GM12878 (cell line): ENCODE measurements around the gene KIF18A. TPM values are rescaled to one million over a fixed set of nuclear protein-coding genes. Genes with fewer than 3 reads are reported as not detected.

Source experiments
- ATAC-seq: fragments of 200-7000 bp; cut with Tn5 transposase; 3 replicates; pipeline ENCODE4 v1.9.1; 2020; ENCODE audit warnings: mild to moderate bottlenecking, moderate library complexity
- BruUV-seq: library from RNA; stranded (reverse); fragments of 400-500 nt; replicated peaks from 2 replicates; lab custom pipeline; 2021; lab: Mats Ljungman, UMichigan
- CTCF ChIA-PET: fragments of 300-600 bp; sonication (Branson Sonifier 250); formaldehyde crosslinking; extraction: SDS; loops from one replicate; lab custom pipeline; 2021; ENCODE audit warnings: inconsistent platforms; lab: Yijun Ruan, JAX
- POLR2A ChIA-PET: fragments of 350-600 bp; formaldehyde crosslinking; extraction: SDS; loops from one replicate; lab custom pipeline; 2021; ENCODE audit warnings: inconsistent platforms; lab: Charles Lee
- RAD21 ChIA-PET: fragments of 300-600 bp; sonication (Branson Sonifier 250); formaldehyde crosslinking; loops from one replicate; lab custom pipeline; 2023; ENCODE audit warnings: antibody characterized with exemption; ENCODE audit not compliant: unreplicated experiment; lab: Charles Lee
- SMC1A ChIA-PET: fragments of 300-600 bp; sonication (Branson Sonifier 250); formaldehyde crosslinking; loops from one replicate; lab custom pipeline; 2023; ENCODE audit not compliant: unreplicated experiment, uncharacterized antibody; lab: Charles Lee
- DNase-seq: peaks from one replicate; pipeline ENCODE4 v3.0.0-alpha.2; 2011; ENCODE audit warnings: low read depth, low spot score
- FAIRE-seq: peaks from 3 replicates; lab custom pipeline; 2011; peaks lifted over from hg19 to GRCh38; lab: Jason Lieb, UNC
- H2AFZ ChIP-seq: 2 replicates; pipeline ENCODE4 v1.6.0; 2011; ENCODE audit warnings: low read depth, low read length, control low read depth; ENCODE audit not compliant: control insufficient read depth
- H3K27ac ChIP-seq: 2 replicates; pipeline ENCODE4 v1.5.1; 2011; ENCODE audit warnings: control low read depth; ENCODE audit not compliant: control insufficient read depth, insufficient read depth
- H3K27me3 ChIP-seq, 2 experiments: replicated peaks in 1 of 2; 2 replicates each; pipeline versions ENCODE4 v1.6.0 to v1.6.1; 2011; ENCODE audit warnings: low read length in 1 of 2; ENCODE audit not compliant: control insufficient read depth in 2 of 2, insufficient read depth in 2 of 2
- H3K36me3 ChIP-seq, 2 experiments: 2 replicates each; pipeline ENCODE4 v1.5.1; 2011; ENCODE audit warnings: low read length in 1 of 2; ENCODE audit not compliant: control insufficient read depth in 2 of 2, insufficient read depth in 2 of 2
- H3K4me1 ChIP-seq: 2 replicates; pipeline ENCODE4 v1.6.1; 2011; ENCODE audit warnings: mild to moderate bottlenecking, low read length, moderate library complexity, mixed read lengths; ENCODE audit not compliant: control insufficient read depth, insufficient read depth
- H3K4me2 ChIP-seq: 2 replicates; pipeline ENCODE4 v1.6.0; 2011; ENCODE audit warnings: control low read depth; ENCODE audit not compliant: control insufficient read depth, insufficient read depth
- H3K4me3 ChIP-seq: fragments of 200-600 bp; sonication (generic); 2 replicates; pipeline ENCODE4 v1.5.1; 2016
- H3K79me2 ChIP-seq: 2 replicates; pipeline ENCODE4 v1.6.0; 2011; ENCODE audit warnings: low read length; ENCODE audit not compliant: control insufficient read depth, insufficient read depth
- H3K9ac ChIP-seq: 2 replicates; pipeline ENCODE4 v1.8.0; 2011; ENCODE audit warnings: low read length, control low read depth, mixed read lengths; ENCODE audit not compliant: control insufficient read depth, insufficient read depth
- H3K9me3 ChIP-seq: replicated peaks from 3 replicates; pipeline ENCODE4 v1.5.1; 2011; ENCODE audit warnings: mild to moderate bottlenecking, low read length; ENCODE audit not compliant: control insufficient read depth, insufficient read depth
- H4K20me1 ChIP-seq: 2 replicates; pipeline ENCODE4 v1.6.0; 2011; ENCODE audit not compliant: control insufficient read depth, insufficient read depth
- CBX5 ChIP-seq: sonication (generic); IDR thresholded peaks from 2 replicates; pipeline ENCODE4 v1.6.1; 2016; ENCODE audit warnings: low read depth, moderate library complexity, mild to moderate bottlenecking, inconsistent platforms
- DPF2 ChIP-seq: fragments of 450-650 bp; IDR thresholded peaks from 2 replicates; pipeline ENCODE4 v1.6.1; 2017; ENCODE audit warnings: mild to moderate bottlenecking
- ELK1 ChIP-seq: IDR thresholded peaks from 2 replicates; pipeline ENCODE4 v1.6.1; 2012; ENCODE audit warnings: low read depth, low read length, improper control_type of control experiment
- HDAC2 ChIP-seq: fragments of 200-600 bp; sonication (generic); IDR thresholded peaks from 2 replicates; pipeline ENCODE4 v1.6.1; 2017
- HSF1 ChIP-seq: fragments of 150-350 bp; IDR thresholded peaks from 2 replicates; pipeline ENCODE4 v1.6.1; 2014; ENCODE audit warnings: mild to moderate bottlenecking, low read depth, low read length
- IRF3 ChIP-seq: fragments of 450-650 bp; IDR thresholded peaks from 2 replicates; pipeline ENCODE4 v1.6.1; 2014; ENCODE audit warnings: mild to moderate bottlenecking
- IRF5 ChIP-seq: fragments of 450-650 bp; IDR thresholded peaks from 2 replicates; pipeline ENCODE4 v1.6.1; 2017; ENCODE audit warnings: borderline replicate concordance
- MLLT1 ChIP-seq: fragments of 450-650 bp; IDR thresholded peaks from 2 replicates; pipeline ENCODE4 v1.6.1; 2016; ENCODE audit warnings: mild to moderate bottlenecking
- NR2C2 ChIP-seq: IDR thresholded peaks from 2 replicates; pipeline ENCODE4 v1.6.1; 2011; ENCODE audit warnings: borderline replicate concordance, low read depth; ENCODE audit not compliant: control insufficient read depth, insufficient read length
- NR2F1 ChIP-seq: fragments of 450-650 bp; conservative IDR thresholded peaks from 2 replicates; pipeline ENCODE4 v1.6.1; 2017; ENCODE audit warnings: mild to moderate bottlenecking
- RUNX3 ChIP-seq: IDR thresholded peaks from 2 replicates; pipeline ENCODE4 v1.6.1; 2012; ENCODE audit warnings: low read length, inconsistent platforms
- ZNF687 ChIP-seq: fragments of 450-650 bp; IDR thresholded peaks from 2 replicates; pipeline ENCODE4 v1.6.1; 2017; ENCODE audit warnings: mild to moderate bottlenecking, moderate library complexity
- WGBS: methylation state at CpG from one replicate; pipeline ENCODE4 v1.1.6; 2016; ENCODE audit warnings: low lambda C conversion rate; ENCODE audit not compliant: insufficient replicate concordance, insufficient coverage; ENCODE audit errors: missing lambda C conversion rate; 5-methylcytosine and 5-hydroxymethylcytosine counted together
- in situ Hi-C: fragments of 300-500 bp; cut with MboI; formaldehyde crosslinking; loops from 9 replicates; pipeline ENCODE4 v1.14.3; 2018; ENCODE audit warnings: mixed read lengths
- intact Hi-C: fragments of 100-400 bp; cut with micrococcal nuclease; formaldehyde crosslinking; loops from one replicate; pipeline ENCODE4 v1.14.2; 2022; ENCODE audit not compliant: unreplicated experiment
- polyA plus RNA-seq, 11 experiments: library from polyadenylated mRNA; depleted of rRNA in 4 of 11; unstranded in 6 of 11; stranded (reverse) in 5 of 11; fragments of >200 nt; fragmentation: Nextera tagmentation in 4 of 11; fragmentation: Illumina TruSeq in 1 of 11; extraction: Ambion mirVana in 4 of 11; extraction: Trizol in 1 of 11; gene quantifications; 1 replicate in 1 of 11; 2 replicates in 10 of 11; pipeline versions ENCODE4 v1.2.1 to v1.2.3, GENCODE V29; 2011 to 2016; ENCODE audit warnings: inconsistent platforms in 2 of 11, missing spikeins in 2 of 11, low read depth in 1 of 11
- total RNA-seq, 4 experiments: library from RNA; depleted of rRNA in 3 of 4; stranded (reverse); fragments of >200 nt in 3 of 4; fragmentation: Illumina TruSeq in 1 of 4; extraction: Trizol in 1 of 4; gene quantifications; 2 replicates each; pipeline versions ENCODE4 v1.2.1 to v1.2.3, GENCODE V29; 2013 to 2021

Gene KIF18A
- total and polyA plus RNA-seq, 10 of the 15 experiments (the other 5 are each of a cell fraction or from before 2014, with no cell fraction given) = 11.2 to 31.5 (median 20.4) TPM

GRCh38 chr11:28043930-28044709 lies 63.8 kb downstream of the KIF18A start:
- ChIA-PET SMC1A (interaction anchor here (0.7 to 2.2 kb wide), 3 partner anchors 11 to 21 kb away, joined by 3 to 11 read pairs (median 5); no protein-coding TSS in a partner anchor), POLR2A (no interaction called here), CTCF (no interaction called here), RAD21 (no interaction called here)
- FAIRE-seq (no peak), ATAC-seq (no peak), DNase-seq (no peak)
- no peaks in the 10 kb centered on the region for H4K20me1 ChIP-seq
- 98% methylated on average over 3 of the region's 3 CpGs for WGBS
- intact Hi-C loops (no loop called here), in situ Hi-C loops (no loop called here)
- H3K27ac ChIP-seq = no peak overlapping the region
- no peaks in the 10 kb centered on the region for H3K9me3 ChIP-seq
- no peaks in the 10 kb centered on the region for H3K79me2 ChIP-seq
- H3K27me3 ChIP-seq = no peaks in the 10 kb centered on the region
- no TSS peak for BruUV-seq
- no peak overlapping the region for H3K9ac ChIP-seq
- H3K4me2 ChIP-seq = no peak overlapping the region
- no peaks in the 10 kb centered on the region; a peak in 1 of 4 replicates for H3K36me3 ChIP-seq
- H3K4me3 ChIP-seq = no peak overlapping the region
- H2AFZ ChIP-seq = no peak overlapping the region
- TF ChIP-seq MLLT1 = no peak
- TF ChIP-seq RUNX3 = no peak
- TF ChIP-seq HDAC2 = no peak
- no peak for TF ChIP-seq ELK1
- TF ChIP-seq NR2F1 = no peak
- no peak for TF ChIP-seq IRF5
- no peak for TF ChIP-seq NR2C2
- TF ChIP-seq DPF2 = no peak
- no peak for TF ChIP-seq CBX5
- TF ChIP-seq HSF1 = no peak
- TF ChIP-seq IRF3 = no peak
- TF ChIP-seq ZNF687 = no peak
- no peaks in the 10 kb centered on the region for H3K4me1 ChIP-seq
